ENCODE data around the gene FXYD4. TPM values are rescaled to one million over a fixed set of nuclear protein-coding genes. Genes with fewer than 3 reads are reported as not detected.

Gene FXYD4
- polyA plus RNA-seq = not detected in 2 replicates

GRCh38 chr10:43371418-43371817, at the start of gene FXYD4:
Gene FXYD4 (plus strand): TSS chr10:43371636. CDS start chr10:43373747, 2,111 bp downstream.

DNA sequence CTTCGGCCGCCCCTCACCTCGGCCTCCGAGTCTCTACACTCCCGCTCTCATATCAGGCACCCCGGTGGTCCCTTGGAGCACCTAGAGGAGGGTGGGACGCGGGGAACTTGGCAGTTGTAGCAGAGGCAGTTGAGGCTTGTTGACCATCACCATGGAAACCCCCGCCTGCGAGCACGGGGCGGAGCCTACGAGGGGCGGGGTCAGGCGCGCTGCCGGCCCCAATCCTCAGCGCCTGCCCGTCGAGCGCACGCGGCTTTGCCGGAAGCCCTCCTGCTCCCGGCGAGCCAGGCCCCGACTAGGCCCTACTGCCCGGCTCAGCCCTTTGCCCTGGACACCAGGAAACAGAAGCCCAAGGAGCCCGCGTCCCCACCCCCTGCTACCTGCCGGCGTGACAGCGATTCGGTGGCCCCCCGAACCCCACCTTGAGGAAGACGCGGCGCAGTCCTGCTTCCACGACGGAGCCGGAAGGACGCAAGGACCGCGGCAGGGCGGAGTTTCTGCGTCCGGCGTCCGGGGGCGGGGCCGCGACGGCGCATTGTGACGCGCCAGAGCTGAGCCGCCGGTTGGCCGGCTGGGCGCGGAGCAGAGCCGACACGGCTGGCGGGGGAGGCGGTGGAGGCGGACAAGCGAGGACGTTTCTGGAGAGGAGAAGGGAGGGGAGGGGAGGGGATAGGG, 37.4 kb downstream of the FXYD4 start, which contains the start of gene HNRNPF:
Gene HNRNPF, minus strand, starts transcription at position 477 of the 675 bp plus-strand sequence. CDS start 21,302 bp downstream, outside the sequence.

Other genes starting within 250 kb of the FXYD4 start
- 9.5 and 11.2 TPM in 2 replicates for gene CSGALNACT2, start 233.2 kb upstream of the FXYD4 start, polyA plus RNA-seq
- 13.5 and 26.8 TPM in 2 replicates for gene RASGEF1A, start 104.6 kb upstream of the FXYD4 start, polyA plus RNA-seq
- gene HNRNPF, start 37.5 kb downstream of the FXYD4 start, polyA plus RNA-seq = 15.9 and 18.5 TPM in 2 replicates
- gene ZNF487, start 65.5 kb downstream of the FXYD4 start, polyA plus RNA-seq = 0.36 and 10.0 TPM in 2 replicates
- 10.9 and 16.4 TPM in 2 replicates for gene ZNF239, start 203.0 kb downstream of the FXYD4 start, polyA plus RNA-seq
- gene ZNF485, start 234.8 kb downstream of the FXYD4 start, polyA plus RNA-seq = 2.7 and 3.3 TPM in 2 replicates